CD4-positive, CD25-positive, alpha-beta regulatory T cell (primary cell): ENCODE data around the gene FHL3. TPM values are rescaled to one million over a fixed set of nuclear protein-coding genes. Genes with fewer than 3 reads are reported as not detected.

ENCODE experiments used
- ATAC-seq, 2 donors: fragments of 150-1000 bp; cut with Tn5 transposase; one replicate each; pipeline ENCODE4 v1.10.0; 2021; ENCODE audit warnings: low read depth in 2 of 2, moderate number of reproducible peaks in 2 of 2, moderate library complexity in 1 of 2
- DNase-seq, 3 donors: peaks; one replicate each; pipeline versions ENCODE4 v3.0.0 to v3.0.0-alpha.2; 2012 to 2022; ENCODE audit warnings: mixed read lengths in 1 of 3
- H3K27ac ChIP-seq: one replicate; pipeline ENCODE4 v1.7.0; 2013; ENCODE audit warnings: mild to moderate bottlenecking, low read length; ENCODE audit not compliant: insufficient read depth, poor library complexity, severe bottlenecking
- H3K27me3 ChIP-seq: one replicate; pipeline ENCODE4 v1.7.0; 2013; ENCODE audit warnings: low read length; ENCODE audit not compliant: control insufficient read depth, insufficient read depth
- H3K36me3 ChIP-seq: one replicate; pipeline ENCODE4 v1.7.0; 2013; ENCODE audit warnings: mild to moderate bottlenecking, low read length, moderate library complexity; ENCODE audit not compliant: control insufficient read depth, insufficient read depth
- H3K4me1 ChIP-seq: 2 replicates; pipeline ENCODE4 v1.7.0; 2013; ENCODE audit warnings: mild to moderate bottlenecking, low read length; ENCODE audit not compliant: insufficient read depth, control insufficient read depth, poor library complexity, severe bottlenecking
- H3K4me3 ChIP-seq: one replicate; pipeline ENCODE4 v1.7.0; 2013; ENCODE audit warnings: low read depth, mild to moderate bottlenecking, low read length, moderate library complexity
- H3K9me3 ChIP-seq, 2 experiments: 1 replicate in 1 of 2; 2 replicates in 1 of 2; pipeline ENCODE4 v1.7.0; 2013; ENCODE audit warnings: low read length in 2 of 2, mild to moderate bottlenecking in 1 of 2, moderate library complexity in 1 of 2; ENCODE audit not compliant: control insufficient read depth in 2 of 2
- H3K27ac Mint-ChIP-seq, 3 donors: one replicate each; pipeline ENCODE4 v1.8.0; 2020 to 2022; ENCODE audit warnings: mild to moderate bottlenecking in 3 of 3, mixed read lengths in 3 of 3, moderate library complexity in 2 of 3
- H3K27me3 Mint-ChIP-seq: one replicate; pipeline ENCODE4 v1.8.0; 2022; ENCODE audit warnings: mild to moderate bottlenecking, mixed read lengths
- H3K36me3 Mint-ChIP-seq: one replicate; pipeline ENCODE4 v1.8.0; 2020; ENCODE audit warnings: mixed read lengths
- H3K4me1 Mint-ChIP-seq, 4 donors: one replicate each; pipeline ENCODE4 v1.8.0; 2020 to 2022; ENCODE audit warnings: mixed read lengths in 4 of 4, mild to moderate bottlenecking in 1 of 4
- H3K4me3 Mint-ChIP-seq, 4 donors: one replicate each; pipeline ENCODE4 v1.8.0; 2020 to 2022; ENCODE audit warnings: mild to moderate bottlenecking in 4 of 4, mixed read lengths in 4 of 4, moderate library complexity in 3 of 4
- H3K9me3 Mint-ChIP-seq, 7 donors: one replicate each; pipeline ENCODE4 v1.8.0; 2020 to 2022; ENCODE audit warnings: mixed read lengths in 7 of 7, mild to moderate bottlenecking in 3 of 7, moderate library complexity in 2 of 7
- polyA plus RNA-seq, 4 donors: library from polyadenylated mRNA; unstranded; fragments of 300-500 nt; fragmentation: Illumina TruSeq; gene quantifications; one replicate each; pipeline ENCODE4 v1.2.3, GENCODE V29; 2021
- total RNA-seq: library from RNA; stranded (reverse); gene quantifications from one replicate; pipeline ENCODE4 v1.2.3, GENCODE V29; 2022

The FHL3 gene
- total and polyA plus RNA-seq, 5 donors from 2014 or later: 4.6 to 20.8 (median 13.1) TPM

- H3K4me3 Mint-ChIP-seq: peak overlapping the region; percentile 72 to 89 (median 81)
- H3K4me1 ChIP-seq: peaks cover 25% of the 10 kb centered on the region
- ATAC-seq: peak; percentile 80 to 84
- no peak overlapping the region for H3K4me3 ChIP-seq
- H3K9me3 ChIP-seq: no peaks in the 10 kb centered on the region
- H3K36me3 ChIP-seq: no peaks in the 10 kb centered on the region
- H3K27me3 Mint-ChIP-seq: peaks cover 35% of the 10 kb centered on the region
- H3K36me3 Mint-ChIP-seq: no peaks in the 10 kb centered on the region
- H3K9me3 Mint-ChIP-seq: no peaks in the 10 kb centered on the region
- H3K4me1 Mint-ChIP-seq: peaks cover 0 to 30% (median 2%) of the 10 kb centered on the region in 4 donors
- H3K27ac Mint-ChIP-seq: no peak overlapping the region
- H3K27ac ChIP-seq: no peak overlapping the region
- peaks cover 9% of the 10 kb centered on the region for H3K27me3 ChIP-seq
- DNase-seq: peak; percentile 62 to 78 (median 75)
Observed at GRCh38 chr1:38046884-38047602, 41.7 kb upstream of the FHL3 start.

- Mint-ChIP-seq H3K9me3 (no peaks in the 10 kb centered on the region), H3K4me3 (peak within 1 kb of the TSS; percentile 72 to 89 (median 81)), H3K36me3 (no peaks in the 10 kb centered on the region), H3K27ac (no peak within 1 kb of the TSS), H3K4me1 (peaks cover 0 to 30% (median 2%) of the 10 kb centered on the region in 4 donors), H3K27me3 (peaks cover 35% of the 10 kb centered on the region)
- Histone ChIP-seq H3K36me3 (no peaks in the 10 kb centered on the region), H3K9me3 (no peaks in the 10 kb centered on the region), H3K27me3 (peaks cover 9% of the 10 kb centered on the region), H3K4me3 (no peak within 1 kb of the TSS), H3K27ac (no peak within 1 kb of the TSS), H3K4me1 (peaks cover 25% of the 10 kb centered on the region)
- ATAC-seq (peak; percentile 11 to 19), DNase-seq (peak; percentile 13 to 18 (median 17))
Observed at GRCh38 chr1:38046333-38046883, 41.1 kb upstream of the FHL3 start, which contains the start of gene POU3F1. POU3F1 (minus strand) TSS chr1:38046793; CDS start chr1:38046743, 50 bp downstream.

GRCh38 chr1:38045401-38046332 lies 40.4 kb upstream of the FHL3 start:
- H3K9me3 Mint-ChIP-seq: no peaks in the 10 kb centered on the region
- H3K27me3 Mint-ChIP-seq: peaks cover 35% of the 10 kb centered on the region
- DNase-seq (peak in 2 of 3 donors; percentile 12 to 22), ATAC-seq (no peak)
- Histone ChIP-seq H3K27me3 (peaks cover 9% of the 10 kb centered on the region), H3K9me3 (no peaks in the 10 kb centered on the region), H3K27ac (no peak overlapping the region), H3K36me3 (no peaks in the 10 kb centered on the region), H3K4me1 (peaks cover 25% of the 10 kb centered on the region), H3K4me3 (no peak overlapping the region)
- peak overlapping the region in 3 of 4 donors; percentile 43 to 71 (median 61) for H3K4me3 Mint-ChIP-seq
- H3K36me3 Mint-ChIP-seq: no peaks in the 10 kb centered on the region
- no peak overlapping the region for H3K27ac Mint-ChIP-seq
- H3K4me1 Mint-ChIP-seq: peaks cover 0 to 30% (median 2%) of the 10 kb centered on the region in 4 donors

GRCh38 chr1:38044221-38045215 lies 39.2 kb upstream of the FHL3 start:
- H3K4me3 ChIP-seq: peak overlapping the region; percentile 55
- peak overlapping the region in 1 of 3 donors; percentile 62 for H3K27ac Mint-ChIP-seq
- no peak for DNase-seq

GRCh38 chr1:38043036-38043747 lies 37.9 kb upstream of the FHL3 start:
- ATAC-seq (no peak), DNase-seq (no peak)
- Histone ChIP-seq H3K4me3 (no peak overlapping the region), H3K9me3 (no peaks in the 10 kb centered on the region), H3K27me3 (peaks cover 9% of the 10 kb centered on the region), H3K4me1 (peaks cover 25% of the 10 kb centered on the region), H3K27ac (no peak overlapping the region), H3K36me3 (no peaks in the 10 kb centered on the region)
- Mint-ChIP-seq H3K27me3 (peaks cover 28% of the 10 kb centered on the region), H3K27ac (no peak overlapping the region), H3K9me3 (no peaks in the 10 kb centered on the region), H3K4me3 (peak overlapping the region; percentile 40 to 83 (median 76)), H3K36me3 (no peaks in the 10 kb centered on the region), H3K4me1 (peaks cover 0 to 32% (median under 1%) of the 10 kb centered on the region in 4 donors)

More at GRCh38 chr1:38044221-38045215, 39.2 kb upstream of the FHL3 start:
- peaks cover 25% of the 10 kb centered on the region for H3K4me1 ChIP-seq
- H3K9me3 ChIP-seq: no peaks in the 10 kb centered on the region
- ATAC-seq: no peak
- Mint-ChIP-seq H3K4me1 (peaks cover 0 to 33% (median under 1%) of the 10 kb centered on the region in 4 donors), H3K9me3 (no peaks in the 10 kb centered on the region), H3K27me3 (peaks cover 35% of the 10 kb centered on the region), H3K36me3 (no peaks in the 10 kb centered on the region), H3K4me3 (peak overlapping the region; percentile 83 to 90 (median 86))
- H3K36me3 ChIP-seq: no peaks in the 10 kb centered on the region
- H3K27ac ChIP-seq: no peak overlapping the region
- peaks cover 9% of the 10 kb centered on the region for H3K27me3 ChIP-seq

- H3K4me1 Mint-ChIP-seq: peaks cover 0 to 25% (median under 1%) of the 10 kb centered on the region in 4 donors
- no peaks in the 10 kb centered on the region for H3K9me3 Mint-ChIP-seq
- H3K4me3 ChIP-seq: no peak overlapping the region
- ATAC-seq: no peak
- no peaks in the 10 kb centered on the region for H3K36me3 ChIP-seq
- H3K27me3 ChIP-seq: peaks cover 9% of the 10 kb centered on the region
- no peak overlapping the region for H3K27ac ChIP-seq
- no peaks in the 10 kb centered on the region for H3K9me3 ChIP-seq
- H3K27me3 Mint-ChIP-seq: peaks cover 23% of the 10 kb centered on the region
- no peak for DNase-seq
- H3K27ac Mint-ChIP-seq: no peak overlapping the region
- H3K4me3 Mint-ChIP-seq: peak overlapping the region in 3 of 4 donors; percentile 51 to 83 (median 75)
- H3K36me3 Mint-ChIP-seq: no peaks in the 10 kb centered on the region
- peaks cover 25% of the 10 kb centered on the region for H3K4me1 ChIP-seq
Observed at GRCh38 chr1:38041936-38042834, 36.9 kb upstream of the FHL3 start.
